Measurements from ENCODE around the gene PLEKHN1.

PLEKHN1 gene

DNA sequence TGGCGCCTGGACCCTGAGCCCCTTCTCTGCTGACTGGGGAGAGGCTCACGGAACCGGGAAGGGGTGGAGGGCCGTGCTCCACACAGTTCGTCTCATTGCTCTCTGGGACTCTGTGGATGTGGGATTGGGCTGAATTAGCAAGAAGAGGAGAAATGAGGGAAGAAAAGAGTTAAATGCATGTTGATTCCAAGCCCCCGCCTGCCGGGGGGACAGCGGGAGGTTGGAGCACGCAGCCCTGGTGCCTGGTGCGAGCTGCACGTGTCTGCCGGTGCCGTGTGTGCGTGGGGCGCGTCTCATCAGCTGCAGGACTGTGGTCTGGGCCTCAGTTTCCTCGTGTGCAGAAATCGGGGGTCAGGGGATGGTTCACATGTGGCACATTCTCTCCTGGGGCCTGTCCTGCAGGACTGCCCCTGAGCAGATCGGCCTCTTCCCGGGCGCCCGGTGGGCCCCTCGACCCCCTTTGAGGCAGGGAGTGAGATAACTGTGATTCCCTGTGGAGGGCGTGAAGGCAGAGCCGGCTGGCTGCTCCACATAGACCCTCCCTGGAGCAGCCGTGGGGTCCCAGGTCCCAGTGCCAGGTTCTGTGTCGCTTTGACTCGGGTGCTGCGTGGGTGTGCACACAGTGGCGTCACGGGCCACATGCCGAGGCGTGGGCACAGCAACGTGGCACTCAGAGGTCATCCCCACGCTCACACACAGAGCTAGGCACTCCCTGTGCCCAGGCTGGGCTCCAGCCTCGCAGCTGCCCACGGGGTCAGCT lies 31.1 kb upstream of the PLEKHN1 start (continued):
- TF ChIP-seq ATF2 (tag by site-specific recombination; IDR thresholded peaks at IDR 0.05; ENCODE audit: low read depth) (no peak), ZNF629 (tag by site-specific recombination; IDR thresholded peaks at IDR 0.05) (no peak; the same call in 1 of the 2 replicates), ZNF202 (tag by site-specific recombination; IDR thresholded peaks at IDR 0.05; ENCODE audit: borderline replicate concordance) (no peak), REPIN1 (tag by site-specific recombination; IDR thresholded peaks at IDR 0.05; ENCODE audit: low read depth) (no peak), GLIS1 (tag by site-specific recombination; IDR thresholded peaks at IDR 0.05) (peak; percentile 91), ZNF654 (tag by site-specific recombination; IDR thresholded peaks at IDR 0.05; ENCODE audit: low read depth) (no peak), ZNF239 (tag by site-specific recombination; IDR thresholded peaks at IDR 0.05) (no peak), ZNF501 (tag by site-specific recombination; IDR thresholded peaks at IDR 0.05) (no peak), ZNF549 (tag by site-specific recombination; IDR thresholded peaks at IDR 0.05) (no peak), ZNF677 (tag by site-specific recombination; IDR thresholded peaks at IDR 0.05) (no peak), SALL2 (tag by site-specific recombination; IDR thresholded peaks at IDR 0.05; ENCODE audit: borderline replicate concordance) (no peak), EGR2 (tag by site-specific recombination; IDR thresholded peaks at IDR 0.05; ENCODE audit: low read depth) (peak; percentile 74), ZNF521 (tag by site-specific recombination; IDR thresholded peaks at IDR 0.05) (no peak), ZNF398 (tag by site-specific recombination; IDR thresholded peaks at IDR 0.05) (no peak), ZNF747 (tag by site-specific recombination; IDR thresholded peaks at IDR 0.05) (no peak), ZNF133 (tag by site-specific recombination; IDR thresholded peaks at IDR 0.05) (no peak), SCRT1 (tag by site-specific recombination; IDR thresholded peaks at IDR 0.05; ENCODE audit: borderline replicate concordance) (peak; percentile 94), SP2 (tag by site-specific recombination; IDR thresholded peaks at IDR 0.05) (no peak), PRDM10 (tag by site-specific recombination; IDR thresholded peaks at IDR 0.05) (no peak), ZBTB49 (tag by site-specific recombination; IDR thresholded peaks at IDR 0.05; ENCODE audit: low read depth) (no peak), ZNF792 (tag by site-specific recombination; IDR thresholded peaks at IDR 0.05) (no peak; the same call in 1 of the 2 replicates)
- TF ChIP-seq, protein P1, sequence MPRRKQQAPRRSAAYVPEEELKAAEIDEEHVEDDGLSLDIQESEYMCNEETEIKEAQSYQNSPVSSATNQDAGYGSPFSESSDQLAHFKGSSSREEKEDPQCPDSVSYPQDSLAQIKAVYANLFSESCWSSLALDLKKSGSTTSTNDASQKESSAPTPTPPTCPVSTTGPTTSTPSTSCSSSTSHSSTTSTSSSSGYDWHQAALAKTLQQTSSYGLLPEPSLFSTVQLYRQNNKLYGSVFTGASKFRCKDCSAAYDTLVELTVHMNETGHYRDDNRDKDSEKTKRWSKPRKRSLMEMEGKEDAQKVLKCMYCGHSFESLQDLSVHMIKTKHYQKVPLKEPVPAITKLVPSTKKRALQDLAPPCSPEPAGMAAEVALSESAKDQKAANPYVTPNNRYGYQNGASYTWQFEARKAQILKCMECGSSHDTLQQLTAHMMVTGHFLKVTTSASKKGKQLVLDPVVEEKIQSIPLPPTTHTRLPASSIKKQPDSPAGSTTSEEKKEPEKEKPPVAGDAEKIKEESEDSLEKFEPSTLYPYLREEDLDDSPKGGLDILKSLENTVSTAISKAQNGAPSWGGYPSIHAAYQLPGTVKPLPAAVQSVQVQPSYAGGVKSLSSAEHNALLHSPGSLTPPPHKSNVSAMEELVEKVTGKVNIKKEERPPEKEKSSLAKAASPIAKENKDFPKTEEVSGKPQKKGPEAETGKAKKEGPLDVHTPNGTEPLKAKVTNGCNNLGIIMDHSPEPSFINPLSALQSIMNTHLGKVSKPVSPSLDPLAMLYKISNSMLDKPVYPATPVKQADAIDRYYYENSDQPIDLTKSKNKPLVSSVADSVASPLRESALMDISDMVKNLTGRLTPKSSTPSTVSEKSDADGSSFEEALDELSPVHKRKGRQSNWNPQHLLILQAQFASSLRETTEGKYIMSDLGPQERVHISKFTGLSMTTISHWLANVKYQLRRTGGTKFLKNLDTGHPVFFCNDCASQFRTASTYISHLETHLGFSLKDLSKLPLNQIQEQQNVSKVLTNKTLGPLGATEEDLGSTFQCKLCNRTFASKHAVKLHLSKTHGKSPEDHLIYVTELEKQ (tag by site-specific recombination; IDR thresholded peaks at IDR 0.05; ENCODE audit: borderline replicate concordance): no peak
- TF ChIP-seq, protein P2, sequence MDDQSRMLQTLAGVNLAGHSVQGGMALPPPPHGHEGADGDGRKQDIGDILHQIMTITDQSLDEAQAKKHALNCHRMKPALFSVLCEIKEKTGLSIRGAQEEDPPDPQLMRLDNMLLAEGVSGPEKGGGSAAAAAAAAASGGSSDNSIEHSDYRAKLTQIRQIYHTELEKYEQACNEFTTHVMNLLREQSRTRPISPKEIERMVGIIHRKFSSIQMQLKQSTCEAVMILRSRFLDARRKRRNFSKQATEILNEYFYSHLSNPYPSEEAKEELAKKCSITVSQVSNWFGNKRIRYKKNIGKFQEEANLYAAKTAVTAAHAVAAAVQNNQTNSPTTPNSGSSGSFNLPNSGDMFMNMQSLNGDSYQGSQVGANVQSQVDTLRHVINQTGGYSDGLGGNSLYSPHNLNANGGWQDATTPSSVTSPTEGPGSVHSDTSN (CRISPR knock-in tag; IDR thresholded peaks at IDR 0.05): no peak

Measured in HEK293 (cell line).